Measurements from ENCODE around the gene ZNF407. TPM values are rescaled to one million over a fixed set of nuclear protein-coding genes. Genes with fewer than 3 reads are reported as not detected.

ZNF407 gene
- total and polyA plus RNA-seq, 4 donors, result 1.9 to 16.5 (median 6.6) TPM

DNA sequence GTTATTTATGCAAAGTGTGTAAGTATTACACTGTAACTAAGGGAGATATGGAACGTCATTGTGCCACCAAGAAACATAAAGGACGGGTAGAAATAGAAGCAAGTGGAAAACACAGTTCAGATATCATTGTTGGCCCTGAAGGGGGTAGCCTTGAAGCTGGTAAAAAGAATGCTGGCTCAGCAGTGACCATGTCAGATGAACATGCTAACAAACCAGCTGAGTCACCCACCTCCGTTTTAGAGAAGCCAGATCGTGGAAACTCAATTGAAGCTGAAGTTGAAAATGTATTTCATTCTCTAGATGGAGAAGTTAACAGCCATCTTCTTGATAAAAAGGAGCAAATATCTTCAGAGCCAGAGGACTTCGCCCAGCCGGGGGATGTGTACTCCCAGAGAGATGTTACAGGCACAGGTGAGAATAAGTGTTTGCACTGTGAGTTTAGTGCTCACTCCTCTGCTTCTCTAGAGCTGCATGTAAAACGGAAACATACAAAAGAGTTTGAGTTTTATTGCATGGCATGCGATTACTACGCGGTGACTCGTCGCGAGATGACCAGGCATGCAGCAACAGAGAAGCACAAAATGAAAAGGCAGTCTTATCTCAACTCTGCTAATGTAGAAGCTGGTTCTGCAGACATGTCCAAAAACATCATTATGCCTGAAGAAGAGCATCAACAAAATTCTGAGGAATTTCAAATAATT is 36.1 kb downstream of the ZNF407 start:
- Histone ChIP-seq H3K4me1 (ENCODE audit: control insufficient read depth in 4 of 4, insufficient read depth in 4 of 4, low read length in 3 of 4) (no peaks in the 10 kb centered on the region), H3K9ac (ENCODE audit: low read depth in 1 of 2, low read length in 2 of 2) (no peak overlapping the region), H3K4me3 (ENCODE audit: low read depth in 1 of 3, low read length in 3 of 3) (no peak overlapping the region), H3K36me3 (ENCODE audit: control insufficient read depth in 4 of 4, insufficient read depth in 3 of 4, low read depth in 1 of 4, low read length in 3 of 4) (peaks cover 0 to 14% (median 3%) of the 10 kb centered on the region in 4 donors), H3K9me3 (ENCODE audit: control insufficient read depth in 4 of 4, low read length in 3 of 4) (no peaks in the 10 kb centered on the region), H3K27me3 (ENCODE audit: control insufficient read depth in 4 of 4, insufficient read depth in 4 of 4, low read length in 3 of 4) (no peaks in the 10 kb centered on the region), H3K27ac (ENCODE audit: low read depth in 1 of 2, low read length in 2 of 2) (no peak overlapping the region)
- DNase-seq (ENCODE audit: low spot score), result no peak
- TF ChIP-seq YY1 (IDR thresholded peaks at IDR 0.05) (no peak), EGR1 (IDR thresholded peaks at IDR 0.05; ENCODE audit: low read depth in 2 of 2) (no peak), FOXA2 (IDR thresholded peaks at IDR 0.05) (no peak), RAD21 (IDR thresholded peaks at IDR 0.05) (no peak), REST (IDR thresholded peaks at IDR 0.05) (no peak), JUND (IDR thresholded peaks at IDR 0.05) (no peak), NR2F2 (IDR thresholded peaks at IDR 0.05) (no peak), GABPA (IDR thresholded peaks at IDR 0.05 in 1 of 2, conservative IDR thresholded peaks at IDR 0.05 in 1 of 2) (no peak), ATF3 (IDR thresholded peaks at IDR 0.05) (no peak), SP1 (IDR thresholded peaks at IDR 0.05) (no peak), HNF4G (IDR thresholded peaks at IDR 0.05) (no peak)
- TF ChIP-seq, protein P1, sequence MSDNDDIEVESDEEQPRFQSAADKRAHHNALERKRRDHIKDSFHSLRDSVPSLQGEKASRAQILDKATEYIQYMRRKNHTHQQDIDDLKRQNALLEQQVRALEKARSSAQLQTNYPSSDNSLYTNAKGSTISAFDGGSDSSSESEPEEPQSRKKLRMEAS (IDR thresholded peaks at IDR 0.05), result no peak
- WGBS, result 95% methylated on average over 13 of the region's 13 CpGs

GRCh38 chr18:74635224-74635975 is 37.7 kb downstream of the ZNF407 start:
- H3K9ac ChIP-seq (ENCODE audit: low read depth in 1 of 2, low read length in 2 of 2), result no peak overlapping the region
- no peaks in the 10 kb centered on the region for H3K27me3 ChIP-seq (ENCODE audit: control insufficient read depth in 4 of 4, insufficient read depth in 4 of 4, low read length in 3 of 4)
- no peak overlapping the region for H3K4me3 ChIP-seq (ENCODE audit: low read depth in 1 of 3, low read length in 3 of 3)
- 97% methylated on average over 15 of the region's 15 CpGs for WGBS
- no peak for DNase-seq (ENCODE audit: low spot score)
- no peaks in the 10 kb centered on the region for H3K9me3 ChIP-seq (ENCODE audit: control insufficient read depth in 4 of 4, low read length in 3 of 4)
- no peak overlapping the region for H3K27ac ChIP-seq (ENCODE audit: low read depth in 1 of 2, low read length in 2 of 2)
- peaks cover 0 to 14% (median 3%) of the 10 kb centered on the region in 4 donors for H3K36me3 ChIP-seq (ENCODE audit: control insufficient read depth in 4 of 4, insufficient read depth in 3 of 4, low read depth in 1 of 4, low read length in 3 of 4)
- H3K4me1 ChIP-seq (ENCODE audit: control insufficient read depth in 4 of 4, insufficient read depth in 4 of 4, low read length in 3 of 4), result no peaks in the 10 kb centered on the region
- TF ChIP-seq, protein P1 (IDR thresholded peaks at IDR 0.05), result no peak
- no peak for TF ChIP-seq ATF3 (IDR thresholded peaks at IDR 0.05)
- no peak for TF ChIP-seq HNF4A (conservative IDR thresholded peaks at IDR 0.05)
- no peak for TF ChIP-seq FOXA1 (IDR thresholded peaks at IDR 0.05)
- TF ChIP-seq JUND (IDR thresholded peaks at IDR 0.05), result no peak
- no peak for TF ChIP-seq REST (IDR thresholded peaks at IDR 0.05)
- TF ChIP-seq TAF1 (conservative IDR thresholded peaks at IDR 0.05), result no peak
- no peak for TF ChIP-seq HNF4G (IDR thresholded peaks at IDR 0.05)
- TF ChIP-seq FOXA2 (IDR thresholded peaks at IDR 0.05), result no peak
- TF ChIP-seq GABPA (IDR thresholded peaks at IDR 0.05 in 1 of 2, conservative IDR thresholded peaks at IDR 0.05 in 1 of 2), result no peak
- no peak for TF ChIP-seq ZBTB33 (IDR thresholded peaks at IDR 0.05)
